CD4-positive, alpha-beta T cell treated with Interleukin-4 for 4 hours (primary cell): Measurements from ENCODE around the gene PIGU.

Experiments
- DNase-seq: peaks from one replicate; pipeline ENCODE4 v3.0.0-alpha.2; 2020

PIGU gene

DNA sequence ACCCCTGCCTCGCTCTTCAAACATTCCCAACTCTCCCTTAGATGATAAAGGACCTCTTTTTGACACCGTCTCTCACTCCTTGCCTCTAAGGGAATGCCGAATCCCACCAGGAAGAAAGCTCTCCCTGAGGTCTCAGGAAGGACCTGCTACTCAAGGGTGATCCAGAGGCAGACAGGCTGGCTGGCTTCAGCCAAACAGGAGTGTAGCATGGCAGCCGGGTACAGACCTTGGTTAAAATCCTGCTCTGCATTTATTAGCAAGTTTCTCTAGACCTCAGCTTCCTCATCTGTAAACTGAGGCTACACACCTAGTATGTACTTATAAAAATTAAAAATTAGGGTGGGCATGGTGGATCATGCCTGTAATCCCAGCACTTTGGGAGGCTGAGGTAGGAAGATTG is 101.1 kb downstream of the PIGU start:
- DNase-seq, result no peak

DNA sequence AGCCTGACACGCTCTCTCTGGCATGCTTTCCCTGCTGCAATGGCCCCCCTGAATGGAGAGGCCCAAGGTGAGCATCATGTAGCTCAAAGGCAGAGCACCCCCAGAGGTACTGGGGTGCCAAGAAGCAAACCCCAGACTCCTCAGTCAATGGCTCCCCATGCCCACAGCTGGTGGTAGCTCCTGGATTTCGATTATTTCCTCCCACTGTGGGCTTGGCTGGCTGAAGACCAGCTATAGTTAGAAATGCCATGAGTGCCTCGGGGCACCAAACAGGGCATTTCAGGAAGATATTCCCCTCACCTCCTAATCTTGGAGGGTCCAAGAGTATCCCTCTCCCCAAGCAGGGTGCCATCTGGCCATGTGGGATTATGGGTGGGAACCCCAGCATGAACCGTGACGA is 101.6 kb downstream of the PIGU start:
- no peak for DNase-seq

DNA sequence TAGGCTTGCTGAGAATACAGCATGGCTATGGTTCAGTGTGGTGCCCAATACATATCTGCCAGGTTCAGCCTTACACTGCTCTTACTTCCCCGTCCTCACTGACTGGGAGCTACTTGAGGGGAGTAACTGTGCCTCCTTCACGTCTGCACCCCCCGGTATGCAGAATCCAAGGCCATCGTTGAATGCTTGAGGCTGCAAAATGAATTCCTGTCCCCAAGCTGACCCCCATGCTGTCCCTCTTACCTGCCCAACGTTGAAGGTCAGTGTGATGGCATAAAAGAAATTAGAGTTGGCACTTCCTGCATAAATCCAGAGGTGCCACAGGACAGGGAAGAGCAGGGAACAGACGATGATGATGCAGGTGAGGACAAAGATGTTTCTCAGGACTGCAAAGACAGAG is 102.0 kb downstream of the PIGU start:
- DNase-seq, result no peak

DNA sequence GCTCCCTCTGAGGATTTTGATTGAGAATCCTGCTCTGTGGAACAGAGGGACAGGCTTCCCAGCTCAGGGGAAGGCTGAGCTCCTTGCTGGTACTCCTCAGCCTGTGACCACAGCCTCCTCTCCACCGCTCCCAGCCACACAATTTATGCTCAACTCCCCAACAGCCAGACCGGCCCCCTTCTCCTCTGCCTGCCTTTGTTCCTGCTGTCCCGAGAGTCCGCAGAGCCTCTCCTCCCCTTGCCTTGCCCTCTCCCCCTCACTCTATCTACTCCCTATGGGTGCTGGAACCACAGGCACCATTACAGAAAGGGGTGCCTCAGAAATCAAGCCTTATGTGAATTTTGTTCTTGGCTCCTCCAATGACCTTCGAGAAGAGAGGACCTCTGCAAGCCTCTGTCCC is 102.5 kb downstream of the PIGU start:
- DNase-seq, result no peak

DNA sequence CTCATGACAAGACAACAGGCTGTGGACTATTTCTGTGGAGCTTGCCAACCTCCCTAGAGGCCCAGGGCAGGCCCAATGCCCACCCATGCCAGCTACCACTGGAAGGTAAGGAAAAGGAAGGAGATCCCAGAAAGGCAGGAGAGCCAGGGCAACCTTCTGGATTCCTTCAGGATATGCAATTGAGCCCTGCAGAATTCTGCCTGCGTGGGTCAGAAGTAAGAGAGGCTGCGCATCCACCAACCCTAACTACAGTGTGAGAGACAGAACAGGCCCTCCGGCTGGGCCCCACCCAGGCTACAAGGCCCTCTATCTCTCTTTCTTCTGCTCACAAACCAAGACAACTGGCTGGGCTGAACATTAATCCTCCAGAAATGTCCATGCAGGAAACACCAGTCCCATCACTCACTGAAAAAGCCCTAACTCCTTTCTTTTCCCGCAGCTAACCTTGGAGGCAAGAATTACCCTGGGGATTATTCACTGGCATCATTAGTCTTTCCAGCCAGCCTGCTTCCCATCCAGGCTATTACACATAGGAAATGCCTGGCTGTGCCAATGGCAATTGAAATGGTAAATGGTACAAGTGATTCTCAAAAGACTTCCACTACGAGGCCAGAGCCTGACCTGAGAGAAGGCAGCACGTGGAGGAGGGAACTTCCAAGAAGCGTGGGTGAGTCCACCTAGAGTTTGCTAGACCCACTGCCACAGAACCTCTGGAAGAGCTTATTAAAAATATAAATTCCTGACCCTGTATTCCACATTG is 103.2 kb downstream of the PIGU start:
- no peak for DNase-seq

DNA sequence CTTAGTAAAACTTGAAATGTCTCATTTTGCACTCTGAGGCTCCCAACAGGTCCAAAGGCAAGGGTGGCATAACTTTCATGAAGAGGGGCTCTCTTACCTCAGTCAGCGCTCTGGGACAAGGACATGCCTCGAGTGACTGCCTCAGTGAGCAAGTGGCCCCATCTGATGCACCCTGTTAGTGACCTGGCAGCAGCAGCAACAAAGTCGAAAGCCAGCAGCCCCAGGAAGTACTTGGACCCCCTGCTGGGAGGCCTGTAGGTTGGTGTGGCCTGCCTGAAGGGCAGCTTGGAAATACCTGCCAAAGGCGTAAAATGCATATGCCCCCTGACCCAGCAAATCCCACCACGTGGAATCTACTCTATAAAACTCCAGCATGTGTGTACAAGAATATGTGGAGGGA is 105.1 kb downstream of the PIGU start:
- DNase-seq, result no peak

DNA sequence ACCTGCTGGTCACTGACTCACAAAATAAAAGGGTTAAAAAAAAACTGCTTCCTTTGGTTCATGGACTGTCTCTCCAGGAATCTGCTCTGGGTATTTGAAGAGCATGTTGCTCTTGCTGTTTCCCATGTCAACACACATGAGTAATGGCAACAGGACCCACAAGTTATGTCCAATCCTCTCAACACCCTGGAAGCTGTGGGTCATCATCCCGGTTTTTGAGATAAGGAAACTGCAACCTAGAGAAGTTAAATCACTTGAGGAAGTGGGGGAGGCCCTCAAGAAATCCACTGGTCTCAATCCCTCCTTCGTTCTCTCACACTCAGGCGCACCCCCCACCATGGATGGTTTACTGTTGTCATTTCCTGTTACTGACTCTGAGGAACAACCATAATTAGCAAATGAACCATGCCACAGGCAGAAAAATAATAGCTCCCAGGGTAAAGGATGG is 106.0 kb downstream of the PIGU start:
- DNase-seq, result no peak

DNA sequence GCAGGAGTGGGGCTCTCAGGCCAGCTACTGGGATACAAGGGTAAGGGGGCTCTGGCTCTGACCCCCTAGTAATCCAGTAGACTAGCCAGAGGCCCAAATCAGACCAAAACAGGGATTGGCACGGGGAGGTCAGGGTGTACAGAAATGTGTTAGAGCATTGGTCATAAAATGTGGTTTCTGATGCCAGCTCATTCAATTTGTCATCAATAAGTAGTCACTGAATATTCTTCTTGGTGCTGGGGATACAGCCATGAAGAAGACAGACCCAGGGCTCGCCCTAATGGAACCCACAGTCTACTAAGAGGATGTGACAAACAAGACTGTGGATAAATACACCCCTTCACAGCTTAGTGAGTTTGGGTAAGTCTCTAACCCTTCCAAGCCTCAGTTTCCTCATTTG is 107.3 kb downstream of the PIGU start:
- no peak for DNase-seq

DNA sequence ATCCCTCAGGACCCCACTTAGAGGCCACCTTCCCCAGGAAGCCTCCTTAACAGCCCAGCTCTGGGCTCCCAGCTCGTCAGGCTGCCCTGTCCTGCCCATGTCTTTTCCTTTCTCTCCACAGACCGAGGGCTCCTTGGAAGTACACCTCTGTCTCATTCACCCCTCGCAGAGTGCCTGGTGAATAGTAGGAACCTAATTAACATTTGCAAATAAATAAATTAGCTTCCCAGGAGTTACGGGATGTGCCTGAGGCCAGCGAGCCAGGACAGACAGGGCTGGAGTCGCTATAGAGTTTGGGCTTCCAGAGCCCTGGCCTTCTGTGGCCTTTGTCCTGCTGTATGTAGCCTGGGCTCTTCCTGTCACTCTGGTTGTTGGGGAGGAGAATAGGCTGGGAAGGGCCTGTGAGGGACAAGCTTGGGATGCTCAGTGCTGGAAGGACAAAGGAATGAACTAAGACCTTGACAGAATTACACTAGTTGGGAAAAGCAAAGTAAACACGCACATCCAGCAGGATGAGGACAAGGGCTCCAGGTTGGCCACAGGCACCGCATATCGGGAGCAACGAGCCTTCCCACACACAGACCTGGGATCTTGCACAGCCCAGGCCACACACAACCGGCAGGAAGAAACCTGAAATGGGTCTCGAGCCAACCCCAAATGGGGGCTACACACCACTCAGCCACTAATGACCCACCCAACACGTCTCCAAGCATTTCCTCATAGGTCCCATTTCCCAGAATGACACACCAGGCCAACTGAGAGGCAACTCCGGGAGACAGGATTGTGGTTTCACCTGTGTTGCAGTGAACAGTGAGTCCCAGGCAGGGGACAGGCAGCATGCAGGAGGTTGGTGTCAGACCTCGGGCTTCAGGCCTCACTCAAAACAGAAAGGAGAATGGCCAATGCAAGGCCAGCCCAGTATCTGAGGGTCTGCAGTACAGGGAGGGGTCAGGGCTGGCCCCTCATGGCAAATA is 108.7 kb downstream of the PIGU start:
- DNase-seq, result no peak

DNA sequence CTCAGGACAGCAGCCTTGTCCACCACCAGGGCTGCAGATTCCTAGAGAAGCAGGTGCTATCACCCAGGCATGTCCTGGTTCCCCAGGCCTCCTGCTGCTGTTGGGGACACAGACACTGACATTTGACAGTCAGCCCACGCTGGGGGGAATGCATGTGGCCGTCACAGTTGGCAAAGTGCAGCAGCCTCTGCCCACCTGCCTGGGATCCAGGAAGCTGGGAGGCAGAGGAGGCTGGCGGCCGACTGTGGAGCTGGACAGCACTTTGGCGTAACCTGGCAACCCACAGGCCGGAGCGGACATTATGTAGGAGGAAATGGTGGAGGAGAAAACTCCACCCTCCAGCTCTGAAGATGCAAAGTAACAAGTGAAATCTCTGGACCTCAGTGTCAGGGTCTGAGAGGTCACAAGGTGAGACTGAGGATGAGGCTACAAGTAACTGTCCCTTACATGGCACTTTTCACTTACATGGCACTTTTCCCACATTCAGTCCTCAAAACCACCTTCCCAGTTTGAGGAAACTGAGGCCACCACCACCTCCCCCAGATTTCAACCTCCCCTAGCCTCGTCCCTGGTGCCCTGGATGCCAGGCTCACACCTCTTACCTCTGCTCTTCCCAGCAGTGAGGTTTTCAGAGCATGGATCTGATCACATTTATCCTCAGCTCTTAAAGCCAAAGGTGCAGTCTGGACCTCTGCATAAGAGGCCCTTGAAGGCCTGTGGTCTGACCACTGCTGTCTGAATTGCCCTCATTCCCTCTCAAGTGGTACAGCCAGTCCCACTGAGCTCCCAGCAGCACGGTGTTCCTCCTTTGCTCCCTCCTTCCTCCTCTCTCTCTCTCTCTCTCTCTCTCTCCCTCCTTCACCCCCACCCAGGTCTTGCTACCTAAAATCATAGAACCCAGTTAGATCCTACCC is 109.7 kb downstream of the PIGU start:
- no peak for DNase-seq

DNA sequence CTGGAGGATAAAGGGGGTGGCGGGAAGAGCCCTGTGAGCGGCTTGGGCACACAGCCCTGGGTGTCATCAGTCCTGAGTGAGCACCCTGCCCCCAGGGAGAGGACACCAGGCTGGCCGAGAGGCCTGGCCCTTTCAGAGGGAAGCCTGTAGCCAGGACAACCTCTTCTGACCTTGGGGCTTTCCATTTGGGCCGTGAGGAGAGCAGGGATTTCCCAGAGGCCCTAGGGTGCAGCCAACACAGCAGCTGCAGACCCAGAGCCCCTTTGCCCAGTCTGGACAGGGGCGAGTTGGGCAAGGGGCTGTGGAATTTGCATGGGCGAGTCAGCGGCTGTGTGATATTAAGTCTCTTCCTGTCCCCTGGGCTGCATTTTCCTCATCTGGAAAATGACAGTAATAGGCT is 112.1 kb downstream of the PIGU start:
- no peak for DNase-seq

DNA sequence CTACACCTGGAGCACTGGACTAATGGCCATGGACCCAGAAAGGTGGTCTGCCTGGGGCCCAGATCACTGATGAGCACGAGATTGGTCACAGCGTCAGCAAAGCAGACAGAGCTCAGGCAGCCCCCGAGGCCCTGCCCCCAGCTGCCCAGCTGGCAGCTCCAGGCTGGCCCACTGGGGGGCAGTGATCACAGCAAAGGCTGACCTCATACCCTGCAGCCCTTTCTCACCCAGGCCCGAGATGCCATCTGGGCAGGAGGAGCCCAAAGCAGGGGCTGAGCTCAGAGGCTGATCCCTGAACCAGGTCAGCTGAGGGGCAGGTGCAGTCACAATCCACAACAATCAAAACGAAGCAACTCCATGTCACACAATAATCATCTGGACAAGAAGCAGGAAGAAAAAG is 114.3 kb downstream of the PIGU start:
- no peak for DNase-seq

DNA sequence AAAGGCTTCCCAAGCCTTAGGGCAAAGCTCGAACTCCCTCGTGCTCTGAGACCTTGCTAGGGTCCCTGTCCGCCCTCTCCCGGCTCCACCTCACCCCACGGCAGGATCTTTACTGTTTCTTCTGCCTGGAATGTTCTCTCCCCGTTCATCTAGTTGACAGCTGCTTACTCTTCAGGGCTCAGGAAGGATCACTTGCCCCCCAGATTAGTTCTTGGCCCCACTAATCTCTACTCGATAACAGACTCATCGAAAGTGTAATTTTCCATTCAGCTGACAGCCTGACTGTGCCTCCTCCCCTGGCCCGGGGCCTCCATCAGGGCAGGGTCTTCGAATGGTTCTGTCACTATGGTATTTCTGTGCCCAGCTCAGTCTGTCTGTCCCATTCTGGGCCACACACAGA is 115.2 kb downstream of the PIGU start:
- no peak for DNase-seq

DNA sequence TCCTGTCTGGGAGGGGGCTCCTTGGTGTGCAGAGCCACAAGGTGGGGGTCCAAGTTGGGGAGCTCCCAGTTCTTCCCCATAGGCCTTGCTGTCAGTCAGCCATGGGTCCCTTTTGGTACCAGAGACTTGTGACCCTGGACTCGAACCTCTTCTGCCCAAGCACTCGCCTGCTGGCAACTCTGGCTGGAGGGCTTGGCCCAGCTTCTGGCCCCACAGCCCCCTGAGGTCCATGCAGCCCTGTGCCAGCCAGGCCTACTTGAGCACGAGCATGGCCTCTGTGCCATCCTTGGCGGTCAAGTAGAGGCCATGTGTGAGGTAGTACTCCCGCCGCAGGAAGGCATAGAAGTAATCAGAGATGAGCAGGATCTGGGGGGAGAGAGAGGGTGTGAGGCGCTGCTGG is 116.3 kb downstream of the PIGU start:
- no peak for DNase-seq

DNA sequence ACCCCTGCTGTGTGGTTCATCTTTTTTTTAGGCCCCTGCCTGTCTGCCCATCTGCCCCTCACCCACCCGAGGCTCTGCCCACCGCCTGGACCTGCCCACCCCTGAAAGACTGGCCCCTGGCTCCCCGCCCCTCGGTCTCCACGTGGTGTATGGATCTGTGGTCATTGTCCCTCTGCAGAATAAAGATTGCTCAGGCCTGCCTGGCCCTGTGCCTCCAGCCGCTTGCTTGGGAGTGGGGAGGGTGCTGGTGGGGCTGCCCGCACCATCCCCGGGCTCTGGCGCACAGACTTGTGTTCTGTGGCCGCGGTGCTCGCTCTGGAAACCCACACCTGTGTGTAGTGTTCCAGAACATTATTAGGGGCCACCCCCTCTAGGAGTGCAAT is 116.8 kb downstream of the PIGU start:
- no peak for DNase-seq

DNA sequence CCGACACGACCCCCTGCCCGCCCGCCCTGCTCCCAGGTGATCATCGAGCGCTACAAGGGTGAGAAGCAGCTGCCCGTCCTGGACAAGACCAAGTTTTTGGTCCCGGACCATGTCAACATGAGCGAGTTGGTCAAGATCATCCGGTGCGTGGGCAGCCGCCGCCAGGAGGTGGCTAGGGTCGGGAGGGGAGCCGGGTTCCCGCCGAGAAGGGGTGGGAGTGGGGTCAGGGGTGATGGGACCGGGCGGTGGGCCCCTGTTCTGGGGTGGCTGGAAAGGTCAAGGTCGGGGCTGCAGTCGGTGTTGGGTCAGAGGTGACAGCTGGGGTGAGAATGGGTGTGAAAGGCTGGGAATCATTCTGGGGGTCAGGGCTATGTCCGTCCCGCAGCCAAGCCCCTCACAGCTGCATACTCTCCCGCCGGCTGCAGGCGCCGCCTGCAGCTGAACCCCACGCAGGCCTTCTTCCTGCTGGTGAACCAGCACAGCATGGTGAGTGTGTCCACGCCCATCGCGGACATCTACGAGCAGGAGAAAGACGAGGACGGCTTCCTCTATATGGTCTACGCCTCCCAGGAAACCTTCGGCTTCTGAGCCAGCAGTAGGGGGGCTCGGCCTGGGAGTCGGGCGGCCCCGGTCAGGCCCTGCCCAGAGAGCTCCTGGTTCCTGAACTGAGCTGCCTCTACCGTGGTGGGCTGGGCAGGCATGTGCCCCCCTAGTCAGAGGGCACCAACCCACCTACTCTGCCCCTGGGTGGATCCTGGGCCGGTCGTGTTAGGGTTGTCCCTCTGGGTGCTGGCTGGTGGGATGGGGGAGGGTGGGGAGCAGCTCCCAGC is 117.4 kb downstream of the PIGU start:
- DNase-seq, result no peak

DNA sequence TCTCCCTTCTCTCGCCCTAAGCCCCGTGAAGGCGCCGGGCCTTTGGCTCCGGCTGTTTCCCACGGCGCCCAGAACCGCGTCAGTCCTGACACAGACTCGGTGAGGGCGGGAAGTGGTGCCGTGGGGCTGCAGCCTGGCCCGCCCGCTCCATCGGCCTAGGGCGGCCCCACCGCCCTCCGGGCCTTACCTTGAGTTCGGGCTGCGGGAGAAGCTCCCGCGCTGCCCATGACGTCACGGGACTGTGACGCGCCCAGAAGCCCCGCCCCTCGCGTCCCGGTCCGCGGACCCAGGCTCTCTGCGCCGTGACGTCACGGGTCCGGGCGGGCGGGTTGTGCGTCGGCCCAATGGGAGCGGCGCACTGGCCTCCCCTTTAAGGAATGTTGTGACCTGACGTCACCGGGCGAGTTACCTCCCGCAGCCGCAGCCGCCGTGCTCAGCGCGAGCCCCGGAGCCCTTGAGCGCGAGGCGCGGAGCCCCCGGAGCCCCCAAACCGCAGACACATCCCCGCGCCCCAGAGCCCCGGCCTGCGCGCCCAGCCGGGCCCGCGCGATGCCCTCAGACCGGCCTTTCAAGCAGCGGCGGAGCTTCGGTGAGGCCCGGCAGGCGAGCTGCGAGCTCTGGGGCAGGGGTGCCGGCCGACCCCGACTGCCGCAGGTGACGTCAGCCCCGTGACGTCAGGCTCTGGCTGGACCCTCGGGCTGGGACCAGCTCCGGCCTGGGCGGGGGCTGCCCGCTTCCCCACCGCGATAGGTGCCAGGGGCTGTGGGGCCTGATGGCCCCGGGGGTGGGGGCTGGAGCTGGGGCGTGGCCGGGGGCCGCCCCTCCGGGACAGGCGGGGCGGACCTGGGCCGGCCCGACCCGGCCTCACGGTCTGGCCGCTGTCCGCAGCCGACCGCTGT is 118.3 kb downstream of the PIGU start, which contains the start of gene MAP1LC3A:
Gene MAP1LC3A (plus strand): TSS at position 399 of the 899 bp plus-strand sequence. CDS start 151 bp downstream, at position 550.
- DNase-seq, result peak; percentile 88

DNA sequence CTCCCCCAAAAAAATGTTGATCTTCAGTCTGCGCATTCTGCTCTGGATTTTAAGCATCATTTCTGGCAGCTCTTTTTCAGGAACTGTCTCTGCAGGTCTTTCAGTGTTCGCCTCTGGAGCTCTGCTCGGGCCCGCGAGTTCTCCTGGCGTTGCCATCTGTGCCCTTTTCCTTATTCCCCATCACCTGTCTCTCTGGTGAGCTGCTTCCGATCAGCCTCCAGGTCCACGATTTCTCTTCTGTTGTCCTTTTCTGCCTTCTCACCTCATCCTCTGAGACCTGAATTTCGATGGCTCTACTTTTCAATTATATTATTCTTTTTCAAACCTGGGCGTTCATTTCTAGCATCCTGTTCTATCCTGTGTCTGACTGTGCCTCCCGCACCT is 119.0 kb downstream of the PIGU start:
- no peak for DNase-seq

DNA sequence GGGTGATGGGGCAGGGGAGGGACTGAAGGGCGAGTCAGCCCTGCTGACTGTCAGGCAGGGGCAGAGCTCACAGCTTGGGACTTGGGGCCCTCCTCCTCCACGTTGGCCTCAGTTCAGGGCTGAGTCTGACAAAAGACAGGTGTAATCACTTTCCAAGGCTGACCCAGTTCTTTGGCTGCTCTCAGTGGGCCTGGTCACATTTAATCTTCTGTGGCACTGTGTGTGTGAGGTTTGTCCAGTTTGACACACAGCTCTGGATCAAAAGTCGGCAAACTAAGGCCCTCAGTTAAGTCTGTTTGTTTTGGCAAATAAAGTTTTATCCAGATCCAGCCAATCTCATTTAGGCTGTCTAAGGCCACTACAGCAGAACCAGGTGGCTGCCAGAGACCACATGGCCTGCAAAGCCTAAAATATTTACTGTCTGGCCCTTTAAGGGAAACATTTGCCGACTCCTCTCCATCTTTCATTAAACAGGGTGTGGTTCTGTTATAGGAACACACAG is 123.5 kb downstream of the PIGU start:
- DNase-seq, result no peak

DNA sequence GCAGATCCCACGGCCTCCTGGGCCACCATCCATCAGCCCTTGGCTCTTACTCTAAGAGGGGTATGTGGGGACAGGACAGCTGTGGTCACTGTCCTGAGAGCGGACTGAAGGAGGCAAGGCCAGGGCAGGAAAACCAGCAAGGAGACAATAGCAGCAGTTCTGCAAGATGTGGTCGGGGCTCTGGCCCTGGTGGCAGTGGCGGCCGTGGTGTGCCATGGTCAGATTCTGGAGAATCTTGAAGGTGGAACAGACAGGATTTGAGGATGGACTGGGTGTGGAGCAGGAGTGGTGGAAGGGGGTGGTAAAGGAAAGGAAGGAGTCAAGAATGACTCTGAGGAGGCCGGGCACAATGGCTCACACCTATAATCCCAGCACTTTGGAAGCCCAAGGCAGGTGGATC is 124.3 kb downstream of the PIGU start:
- DNase-seq, result no peak

DNA sequence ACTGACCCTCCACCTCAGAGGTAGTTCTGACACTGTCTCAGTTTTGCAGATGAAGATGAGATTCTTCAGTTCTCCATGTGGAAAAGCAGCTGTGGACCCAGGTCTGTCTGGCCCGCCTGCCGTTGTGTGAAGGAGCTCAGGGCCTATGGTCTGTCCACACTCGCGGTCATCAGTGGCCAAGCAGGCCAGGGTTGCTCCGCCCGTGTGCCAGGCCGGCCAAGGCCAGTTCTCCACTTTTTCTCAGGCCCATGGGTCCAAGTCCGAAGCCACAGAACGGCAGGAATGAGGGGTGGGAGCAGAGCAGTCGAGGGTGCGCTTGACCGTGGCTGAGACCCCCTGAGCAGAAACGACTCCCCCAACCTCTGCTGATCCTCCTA is 127.0 kb downstream of the PIGU start:
- DNase-seq, result no peak
